ENCODE measurements around the gene IMMP2L. TPM values are rescaled to one million over a fixed set of nuclear protein-coding genes. Genes with fewer than 3 reads are reported as not detected.

The IMMP2L gene
- total and polyA plus RNA-seq, 2 of the 8 experiments (the other 6 are each of a cell fraction or from before 2014, with no cell fraction given) = 2.3 to 10.1 TPM

- TF ChIP-seq TBP (IDR thresholded peaks at IDR 0.05; ENCODE audit: low read depth, low read length) (no peak), CBX8 (IDR thresholded peaks at IDR 0.05; ENCODE audit: borderline replicate concordance, low read depth, low read length) (no peak), RNF2 (IDR thresholded peaks at IDR 0.05; ENCODE audit: borderline replicate concordance, low read depth, low read length, missing control alignments, poor library complexity, severe bottlenecking) (no peak), SAP30 (IDR thresholded peaks at IDR 0.05; ENCODE audit: insufficient read depth, insufficient replicate concordance, low read length) (no peak), EGR1 (IDR thresholded peaks at IDR 0.05; ENCODE audit: borderline replicate concordance, low read depth, low read length) (no peak)
These were observed 79.2 kb downstream of the IMMP2L start (continued) for GRCh38 chr7:111483078-111483477.

All from H1 (cell line).